22Rv1 (cell line): ENCODE results near the gene SST.

ENCODE experiments used
- CTCF ChIP-seq: fragments of 450-650 bp; IDR thresholded peaks from 2 replicates; pipeline ENCODE4 v1.5.1; 2017; ENCODE audit warnings: mild to moderate bottlenecking
- ZFX ChIP-seq: fragments of 450-650 bp; IDR thresholded peaks from 2 replicates; pipeline ENCODE4 v1.6.1; 2017; ENCODE audit warnings: antibody characterized with exemption, borderline replicate concordance

- TF ChIP-seq CTCF (no peak), ZFX (no peak)
Observed at GRCh38 chr3:187673012-187673411, 2.8 kb upstream of the SST start.
